Endothelial cell of umbilical vein (primary cell): ENCODE results near the gene OTOGL.

ENCODE experiments used
- EZH2 ChIP-seq: IDR thresholded peaks from 2 replicates; pipeline ENCODE4 v1.6.1; 2012; ENCODE audit warnings: borderline replicate concordance, low read depth, mild to moderate bottlenecking, moderate library complexity, low read length, inconsistent platforms; ENCODE audit not compliant: severe bottlenecking
- POLR2A ChIP-seq: IDR thresholded peaks from 2 replicates; pipeline ENCODE4 v1.6.1; 2012; ENCODE audit warnings: low read depth, mild to moderate bottlenecking, control low read depth, low read length
- TF ChIP-seq, protein P1 (sequence below), 2 donors: IDR thresholded peaks; 1 replicate in 1 of 2; 2 replicates in 1 of 2; pipeline ENCODE4 v1.5.1; 2011; ENCODE audit warnings: low read length in 2 of 2, mild to moderate bottlenecking in 2 of 2, moderate library complexity in 2 of 2, control low read depth in 1 of 2, inconsistent platforms in 1 of 2, low read depth in 1 of 2; ENCODE audit not compliant: insufficient read depth in 1 of 2; ENCODE audit errors: extremely low read depth in 1 of 2
- TF ChIP-seq, protein P2 (sequence below): IDR thresholded peaks from 2 replicates; pipeline ENCODE4 v1.6.1; 2011; ENCODE audit not compliant: insufficient read depth, insufficient read length

- TF ChIP-seq, protein P1, sequence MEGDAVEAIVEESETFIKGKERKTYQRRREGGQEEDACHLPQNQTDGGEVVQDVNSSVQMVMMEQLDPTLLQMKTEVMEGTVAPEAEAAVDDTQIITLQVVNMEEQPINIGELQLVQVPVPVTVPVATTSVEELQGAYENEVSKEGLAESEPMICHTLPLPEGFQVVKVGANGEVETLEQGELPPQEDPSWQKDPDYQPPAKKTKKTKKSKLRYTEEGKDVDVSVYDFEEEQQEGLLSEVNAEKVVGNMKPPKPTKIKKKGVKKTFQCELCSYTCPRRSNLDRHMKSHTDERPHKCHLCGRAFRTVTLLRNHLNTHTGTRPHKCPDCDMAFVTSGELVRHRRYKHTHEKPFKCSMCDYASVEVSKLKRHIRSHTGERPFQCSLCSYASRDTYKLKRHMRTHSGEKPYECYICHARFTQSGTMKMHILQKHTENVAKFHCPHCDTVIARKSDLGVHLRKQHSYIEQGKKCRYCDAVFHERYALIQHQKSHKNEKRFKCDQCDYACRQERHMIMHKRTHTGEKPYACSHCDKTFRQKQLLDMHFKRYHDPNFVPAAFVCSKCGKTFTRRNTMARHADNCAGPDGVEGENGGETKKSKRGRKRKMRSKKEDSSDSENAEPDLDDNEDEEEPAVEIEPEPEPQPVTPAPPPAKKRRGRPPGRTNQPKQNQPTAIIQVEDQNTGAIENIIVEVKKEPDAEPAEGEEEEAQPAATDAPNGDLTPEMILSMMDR (IDR thresholded peaks at IDR 0.05; ENCODE audit: extremely low read depth in 1 of 2, insufficient read depth in 1 of 2, low read depth in 1 of 2, low read length in 2 of 2), result no peak
- TF ChIP-seq POLR2A, result no peak
- TF ChIP-seq EZH2, result no peak
- TF ChIP-seq, protein P2, sequence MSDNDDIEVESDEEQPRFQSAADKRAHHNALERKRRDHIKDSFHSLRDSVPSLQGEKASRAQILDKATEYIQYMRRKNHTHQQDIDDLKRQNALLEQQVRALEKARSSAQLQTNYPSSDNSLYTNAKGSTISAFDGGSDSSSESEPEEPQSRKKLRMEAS, result no peak
Measured at GRCh38 chr12:80325167-80325959, 226.0 kb downstream of the OTOGL start.
